GM12874 (cell line): ENCODE data around the gene BBOF1.

ENCODE experiments used
- CTCF ChIP-seq: IDR thresholded peaks from 2 replicates; pipeline ENCODE4 v1.5.1; 2011; ENCODE audit warnings: low read depth, mild to moderate bottlenecking, control low read depth, low read length, moderate library complexity; ENCODE audit not compliant: insufficient read depth

Gene BBOF1

GRCh38 chr14:74084277-74085046 lies 65.3 kb downstream of the BBOF1 start, which contains the start of the genes ALDH6A1 and LIN52:
Gene ALDH6A1, minus strand, starts transcription at chr14:74084453. Its CDS starts 59 bp downstream, at chr14:74084394.
Gene LIN52, plus strand, starts transcription at chr14:74084956. Its CDS starts 19 bp downstream, at chr14:74084975.
- TF ChIP-seq CTCF, result 0 out of 2 replicates have a peak, but pooled peaks have one; percentile 7

GRCh38 chr14:74085047-74085637 lies 66.0 kb downstream of the BBOF1 start:
- TF ChIP-seq CTCF, result no peak

GRCh38 chr14:74085828-74086227 lies 66.7 kb downstream of the BBOF1 start:
- TF ChIP-seq CTCF, result no peak

- no peak for TF ChIP-seq CTCF
Observed at GRCh38 chr14:74089251-74090020, 70.3 kb downstream of the BBOF1 start.

GRCh38 chr14:74105381-74105780 lies 86.2 kb downstream of the BBOF1 start:
- no peak for TF ChIP-seq CTCF

GRCh38 chr14:74109369-74109768 lies 90.2 kb downstream of the BBOF1 start:
- TF ChIP-seq CTCF, result no peak

- peak; percentile 32; the same call in 1 of the 2 replicates for TF ChIP-seq CTCF
Observed at GRCh38 chr14:74111395-74112216, 92.5 kb downstream of the BBOF1 start.
